Measurements from ENCODE around the gene BCL2L13.
A peak's percentile ranks its signal among the peaks of the same experiment; 100 is the strongest.
"Not testable (repeated sequence)": the region's sequence is repeated elsewhere in the genome, so short reads cannot be mapped to it uniquely, and the experiment has no call there.

The BCL2L13 gene

DNA sequence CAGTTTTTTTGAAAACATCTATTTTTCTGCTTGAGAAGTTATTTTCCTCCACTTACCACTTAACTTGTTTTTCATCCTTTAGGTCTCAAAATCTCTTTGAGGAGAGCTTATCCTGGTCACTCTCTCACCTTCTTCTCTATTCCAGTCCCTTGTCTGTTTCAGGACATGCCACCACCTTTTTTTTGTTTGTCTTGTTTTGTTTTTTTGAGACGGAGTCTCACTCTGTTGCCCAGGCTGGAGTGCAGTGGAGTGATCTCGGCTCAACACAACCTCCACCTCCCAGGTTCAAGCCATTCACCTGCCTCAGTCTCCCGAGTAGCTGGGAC lies 4.6 kb upstream of the BCL2L13 start:
- TF ChIP-seq, protein P1, sequence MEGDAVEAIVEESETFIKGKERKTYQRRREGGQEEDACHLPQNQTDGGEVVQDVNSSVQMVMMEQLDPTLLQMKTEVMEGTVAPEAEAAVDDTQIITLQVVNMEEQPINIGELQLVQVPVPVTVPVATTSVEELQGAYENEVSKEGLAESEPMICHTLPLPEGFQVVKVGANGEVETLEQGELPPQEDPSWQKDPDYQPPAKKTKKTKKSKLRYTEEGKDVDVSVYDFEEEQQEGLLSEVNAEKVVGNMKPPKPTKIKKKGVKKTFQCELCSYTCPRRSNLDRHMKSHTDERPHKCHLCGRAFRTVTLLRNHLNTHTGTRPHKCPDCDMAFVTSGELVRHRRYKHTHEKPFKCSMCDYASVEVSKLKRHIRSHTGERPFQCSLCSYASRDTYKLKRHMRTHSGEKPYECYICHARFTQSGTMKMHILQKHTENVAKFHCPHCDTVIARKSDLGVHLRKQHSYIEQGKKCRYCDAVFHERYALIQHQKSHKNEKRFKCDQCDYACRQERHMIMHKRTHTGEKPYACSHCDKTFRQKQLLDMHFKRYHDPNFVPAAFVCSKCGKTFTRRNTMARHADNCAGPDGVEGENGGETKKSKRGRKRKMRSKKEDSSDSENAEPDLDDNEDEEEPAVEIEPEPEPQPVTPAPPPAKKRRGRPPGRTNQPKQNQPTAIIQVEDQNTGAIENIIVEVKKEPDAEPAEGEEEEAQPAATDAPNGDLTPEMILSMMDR (IDR thresholded peaks at IDR 0.05; ENCODE audit: insufficient read depth, low read depth, low read length, missing control alignments), result no peak
- no peak overlapping the region for H3K4me3 ChIP-seq (ENCODE audit: low read depth, low read length)
- DNase-seq (ENCODE audit: low read depth), result no peak

DNA sequence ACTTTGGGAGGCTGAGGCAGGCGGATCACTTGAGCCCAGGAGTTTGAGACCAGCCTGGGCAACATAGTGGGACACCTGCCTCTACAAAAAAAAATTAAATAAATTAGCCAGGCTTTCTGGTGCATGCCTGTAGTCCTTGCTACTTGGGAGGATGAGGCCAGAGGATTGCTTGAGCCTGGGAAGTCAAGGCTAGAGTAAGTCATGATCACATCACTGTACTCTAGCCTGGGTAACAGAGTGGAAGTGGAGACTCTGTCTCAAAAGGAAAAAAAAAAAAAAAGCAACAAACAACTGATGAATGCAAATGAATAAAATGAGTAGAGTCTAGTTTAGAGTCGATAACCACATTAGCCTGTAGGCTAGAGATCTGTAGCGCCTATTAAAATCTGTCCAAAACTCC lies 3.9 kb upstream of the BCL2L13 start:
- no peak overlapping the region for H3K4me3 ChIP-seq (ENCODE audit: low read depth, low read length)
- TF ChIP-seq, protein P1 (IDR thresholded peaks at IDR 0.05; ENCODE audit: insufficient read depth, low read depth, low read length, missing control alignments), result no peak
- no peak for DNase-seq (ENCODE audit: low read depth)

DNA sequence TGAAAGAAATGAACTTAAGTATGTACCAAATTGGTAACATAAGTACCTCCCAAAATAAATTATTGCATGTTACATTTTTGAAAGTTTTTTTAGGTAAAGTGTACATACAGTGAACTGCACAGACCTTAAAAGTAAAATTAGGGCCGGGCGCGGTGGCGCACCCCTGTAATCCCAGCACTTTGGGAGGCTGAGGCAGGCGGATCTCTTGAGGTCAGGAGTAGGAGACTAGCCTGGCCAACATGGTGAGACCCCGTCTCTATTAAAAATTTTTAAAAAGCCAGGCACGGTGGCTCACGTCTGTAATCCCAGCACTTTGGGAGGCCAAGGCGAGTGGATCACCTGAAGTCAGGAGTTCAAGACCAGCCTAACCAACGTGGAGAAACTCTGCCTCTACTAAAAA lies 1.7 kb upstream of the BCL2L13 start:
- not testable (repeated sequence) for DNase-seq (ENCODE audit: low read depth); H3K4me3 ChIP-seq (ENCODE audit: low read depth, low read length)

DNA sequence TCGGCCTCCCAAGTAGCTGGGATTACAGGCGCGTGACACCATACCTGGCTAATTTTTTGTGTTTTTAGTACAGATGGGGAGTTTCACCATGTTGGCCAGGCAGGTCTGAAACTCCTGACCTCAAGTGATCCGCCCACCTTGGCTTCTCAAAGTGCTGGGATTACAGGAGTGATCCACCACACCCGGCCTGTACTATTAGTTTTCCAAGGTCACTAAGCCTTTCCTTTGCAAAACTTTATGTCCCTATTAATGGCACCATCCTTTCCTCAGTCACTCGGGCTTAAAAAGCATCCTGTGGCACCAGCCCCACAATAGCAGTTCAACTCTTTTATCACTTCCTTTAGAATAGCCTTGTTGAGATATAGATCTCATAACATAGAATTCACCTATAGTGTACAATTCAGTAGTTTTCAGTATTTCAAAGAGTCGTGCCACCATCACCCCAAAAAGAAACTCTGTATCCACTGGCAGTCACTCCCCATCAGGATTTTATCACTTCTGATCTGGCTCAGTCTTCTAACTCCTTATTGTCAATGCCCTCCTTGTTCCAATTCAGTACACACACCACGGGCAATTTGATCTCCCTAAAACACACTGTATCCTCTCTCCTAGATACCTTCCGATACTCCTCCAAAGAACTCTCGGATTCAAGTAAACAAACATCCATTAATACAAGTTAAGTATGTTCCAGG lies 921 bp upstream of the BCL2L13 start:
- DNase-seq (ENCODE audit: low read depth), result peak; percentile 3
- TF ChIP-seq, protein P1 (IDR thresholded peaks at IDR 0.05; ENCODE audit: insufficient read depth, low read depth, low read length, missing control alignments), result no peak
- peak overlapping the region; percentile 71 for H3K4me3 ChIP-seq (ENCODE audit: low read depth, low read length)

DNA sequence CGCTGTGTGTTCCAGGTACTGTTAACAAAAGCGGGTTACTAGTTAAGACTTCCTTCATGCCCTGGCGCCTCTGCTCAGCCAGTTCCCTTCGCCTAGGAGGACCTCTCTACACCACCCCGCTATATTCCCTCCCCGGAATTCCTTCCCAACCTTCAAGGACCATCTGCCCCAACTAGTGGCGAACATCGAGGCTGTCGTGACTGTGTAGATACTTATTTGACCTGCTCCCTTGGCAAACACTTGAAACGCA lies 450 bp upstream of the BCL2L13 start:
- TF ChIP-seq, protein P1 (IDR thresholded peaks at IDR 0.05; ENCODE audit: insufficient read depth, low read depth, low read length, missing control alignments), result no peak
- DNase-seq (ENCODE audit: low read depth), result no peak
- peak overlapping the region; percentile 71 for H3K4me3 ChIP-seq (ENCODE audit: low read depth, low read length)

DNA sequence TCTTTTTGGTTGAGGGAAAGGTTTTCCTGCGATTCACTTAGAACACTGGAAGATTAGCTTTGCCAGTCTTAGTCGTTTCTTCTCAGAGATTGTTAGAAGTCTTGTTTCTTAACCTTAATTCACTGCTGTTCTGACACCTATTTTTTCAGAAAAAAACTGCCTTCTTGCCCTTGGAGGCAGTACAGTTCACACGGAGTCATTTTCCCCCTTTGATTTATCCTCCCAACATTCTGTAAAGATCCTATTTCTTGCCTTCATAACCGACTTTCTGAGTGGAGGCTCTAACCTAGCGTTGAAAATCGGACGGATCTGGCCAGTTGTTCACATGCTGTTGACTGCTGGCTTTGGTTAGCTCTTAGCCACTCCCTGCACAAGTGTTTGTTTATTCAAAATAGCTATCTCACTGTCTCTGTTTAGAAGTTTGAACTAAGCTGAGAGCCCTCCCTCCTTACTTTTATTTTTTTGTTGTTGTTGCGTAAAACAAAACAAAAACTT lies 737 bp downstream of the BCL2L13 start:
- peak overlapping the region; percentile 71 for H3K4me3 ChIP-seq (ENCODE audit: low read depth, low read length)
- TF ChIP-seq, protein P1 (IDR thresholded peaks at IDR 0.05; ENCODE audit: insufficient read depth, low read depth, low read length, missing control alignments), result no peak
- peak; percentile 67 for DNase-seq (ENCODE audit: low read depth)

DNA sequence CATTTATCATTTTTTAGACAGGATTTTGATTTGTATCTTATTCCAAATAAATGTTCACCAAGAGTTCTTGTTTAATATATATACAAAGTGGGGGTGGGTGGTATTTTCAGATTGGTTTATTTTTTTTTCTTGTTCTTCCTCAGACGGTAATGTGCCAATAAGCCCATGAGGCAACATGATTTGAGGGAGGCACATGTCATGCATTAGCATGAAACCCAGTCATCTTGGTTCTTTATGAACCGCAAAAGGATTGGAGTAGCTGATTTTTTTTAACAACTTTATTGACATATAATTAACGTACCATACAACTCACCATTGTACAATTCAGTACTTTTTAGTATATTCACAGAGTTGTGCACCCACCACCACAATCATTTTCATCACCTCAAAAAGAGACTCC lies 2.7 kb downstream of the BCL2L13 start:
- no peak for DNase-seq (ENCODE audit: low read depth)
- H3K4me3 ChIP-seq (ENCODE audit: low read depth, low read length), result no peak overlapping the region
- TF ChIP-seq, protein P1 (IDR thresholded peaks at IDR 0.05; ENCODE audit: insufficient read depth, low read depth, low read length, missing control alignments), result no peak

DNA sequence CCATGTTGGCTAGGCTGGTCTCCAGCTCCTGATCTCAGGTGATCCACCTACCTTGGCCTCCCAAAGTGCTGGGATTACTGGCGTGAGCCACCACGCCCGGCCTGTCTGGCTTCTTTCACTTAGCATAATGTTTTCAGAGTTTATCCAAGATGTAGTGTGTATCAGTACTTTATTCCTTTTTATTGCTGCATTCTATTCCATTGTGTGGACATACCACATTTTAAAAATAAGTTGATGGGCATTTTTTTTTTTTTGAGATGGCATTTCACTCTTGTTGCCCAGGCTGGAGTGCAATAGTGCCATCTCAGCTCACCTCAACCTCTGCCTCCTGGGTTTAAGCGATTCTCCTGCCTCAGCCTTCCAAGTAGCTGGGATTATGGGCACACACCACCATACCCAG lies 3.8 kb downstream of the BCL2L13 start:
- not testable (repeated sequence) for H3K4me3 ChIP-seq (ENCODE audit: low read depth, low read length); DNase-seq (ENCODE audit: low read depth)

Measured in GM12865 (cell line).